HCT116 (cell line): ENCODE results near the gene SEPTIN5. TPM values are rescaled to one million over a fixed set of nuclear protein-coding genes. Genes with fewer than 3 reads are reported as not detected.

Experiments
- ATAC-seq: fragments of 200-7000 bp; cut with Tn5 transposase; 2 replicates; pipeline ENCODE4 v1.9.1; 2020; ENCODE audit warnings: mild to moderate bottlenecking, moderate library complexity
- BruUV-seq: library from RNA; stranded (reverse); fragments of 400-500 nt; replicated peaks from 2 replicates; lab custom pipeline; 2021; lab: Mats Ljungman, UMichigan
- CTCF ChIA-PET: fragments of 300-600 bp; sonication (Branson Sonifier 250); formaldehyde crosslinking; loops from one replicate; lab custom pipeline; 2021; ENCODE audit warnings: antibody characterized with exemption; lab: Charles Lee
- POLR2A ChIA-PET: fragments of 300-600, 350-600 bp; sonication (Branson Sonifier 250); formaldehyde crosslinking; loops from one replicate; lab custom pipeline; 2021; ENCODE audit warnings: antibody characterized with exemption; lab: Charles Lee
- RAD21 ChIA-PET, 2 experiments: fragments of 300-600 bp; sonication (Branson Sonifier 250); formaldehyde crosslinking; loops; one replicate each; lab custom pipeline; 2023; ENCODE audit warnings: low total read pairs in 2 of 2; ENCODE audit not compliant: uncharacterized antibody in 2 of 2, unreplicated experiment in 2 of 2, low non-redundant PET in 1 of 2; lab: Charles Lee
- DNase-seq: peaks from one replicate; pipeline ENCODE4 v3.0.0-alpha.2; 2010; ENCODE audit warnings: low read depth, low spot score
- H2AFZ ChIP-seq: fragments of 200-600 bp; shearing (Covaris generic), sonication (generic); 2 replicates; pipeline ENCODE4 v1.6.1; 2017; ENCODE audit warnings: low read depth, mixed run types, mixed read lengths, antibody characterized with exemption, low read length; ENCODE audit not compliant: poor library complexity, severe bottlenecking
- H3K27ac ChIP-seq: 2 replicates; pipeline ENCODE4 v1.5.1; 2012; ENCODE audit warnings: low read depth, low read length
- H3K27me3 ChIP-seq: fragments of 200-600 bp; sonication (generic); 2 replicates; pipeline ENCODE4 v1.6.1; 2016; ENCODE audit warnings: mixed run types, low read length, mixed read lengths; ENCODE audit not compliant: insufficient read depth
- H3K36me3 ChIP-seq, 2 experiments: fragments of 200-500 bp in 1 of 2; fragments of 200-600 bp in 1 of 2; sonication (Bioruptor generic) in 1 of 2; sonication (generic) in 1 of 2; 2 replicates each; pipeline versions ENCODE4 v1.5.1 to v1.6.1; 2014 to 2016; ENCODE audit warnings: low read length in 2 of 2, inconsistent platforms in 1 of 2, mixed read lengths in 1 of 2, mixed run types in 1 of 2; ENCODE audit not compliant: insufficient read depth in 2 of 2, control insufficient read depth in 1 of 2
- H3K4me1 ChIP-seq, 2 experiments: fragments of 200-600 bp in 1 of 2; sonication (generic) in 1 of 2; 2 replicates each; pipeline versions ENCODE4 v1.5.1 to v1.6.1; 2012 to 2017; ENCODE audit warnings: low read length in 2 of 2, inconsistent platforms in 1 of 2, mild to moderate bottlenecking in 1 of 2, mixed read lengths in 1 of 2, mixed run types in 1 of 2, moderate library complexity in 1 of 2; ENCODE audit not compliant: insufficient read depth in 2 of 2, control insufficient read depth in 1 of 2
- H3K4me2 ChIP-seq: fragments of 200-600 bp; sonication (generic); 2 replicates; pipeline ENCODE4 v1.6.1; 2017; ENCODE audit warnings: mixed run types, low read length, mixed read lengths
- H3K4me3 ChIP-seq, 2 experiments: fragments of 200-600 bp in 1 of 2; sonication (generic) in 1 of 2; replicated peaks in 1 of 2; 2 replicates each; pipeline ENCODE4 v1.5.1; 2011 to 2016; ENCODE audit warnings: low read length in 2 of 2, control low read depth in 1 of 2, low read depth in 1 of 2, mild to moderate bottlenecking in 1 of 2, mixed read lengths in 1 of 2, mixed run types in 1 of 2
- H3K79me2 ChIP-seq: fragments of 200-600 bp; sonication (generic); 2 replicates; pipeline ENCODE4 v1.6.1; 2017; ENCODE audit warnings: mild to moderate bottlenecking, mixed run types, low read length, moderate library complexity, mixed read lengths; ENCODE audit not compliant: insufficient read depth
- H3K9ac ChIP-seq: fragments of 200-600 bp; sonication (generic); 2 replicates; pipeline ENCODE4 v1.6.1; 2016; ENCODE audit warnings: low read length, mixed read lengths
- H3K9me2 ChIP-seq: fragments of 200-600 bp; sonication (generic), shearing (Covaris generic); 2 replicates; pipeline ENCODE4 v1.6.1; 2017; ENCODE audit warnings: mixed run types, mild to moderate bottlenecking, moderate library complexity; ENCODE audit not compliant: insufficient read depth
- H3K9me3 ChIP-seq, 2 experiments: fragments of 200-500 bp in 1 of 2; fragments of 200-600 bp in 1 of 2; sonication (Bioruptor generic) in 1 of 2; sonication (generic) in 1 of 2; 2 replicates each; pipeline ENCODE4 v1.6.1; 2014 to 2017; ENCODE audit warnings: low read length in 2 of 2, mixed read lengths in 2 of 2, inconsistent platforms in 1 of 2, low read depth in 1 of 2, mild to moderate bottlenecking in 1 of 2, mixed run types in 1 of 2, moderate library complexity in 1 of 2; ENCODE audit not compliant: control insufficient read depth in 1 of 2, insufficient read depth in 1 of 2
- H4K20me1 ChIP-seq: fragments of 200-600 bp; sonication (generic), shearing (Covaris generic); 2 replicates; pipeline ENCODE4 v1.6.1; 2017; ENCODE audit warnings: mixed run types, mild to moderate bottlenecking, moderate library complexity; ENCODE audit not compliant: insufficient read depth
- CEBPB ChIP-seq: IDR thresholded peaks from 2 replicates; pipeline ENCODE4 v1.6.1; 2012; ENCODE audit warnings: low read depth
- EGR1 ChIP-seq: IDR thresholded peaks from 2 replicates; pipeline ENCODE4 v1.6.1; 2012; ENCODE audit warnings: low read depth
- ELF1 ChIP-seq: IDR thresholded peaks from 2 replicates; pipeline ENCODE4 v1.6.1; 2012; ENCODE audit warnings: low read depth, borderline replicate concordance
- EZH2 ChIP-seq: fragments of 200-600 bp; sonication (generic); IDR thresholded peaks from 2 replicates; pipeline ENCODE4 v1.6.1; 2017; ENCODE audit warnings: antibody characterized with exemption, mixed run types
- EZH2phosphoT487 ChIP-seq: fragments of 200-600 bp; IDR thresholded peaks from 2 replicates; pipeline ENCODE4 v1.6.1; 2018; ENCODE audit warnings: antibody characterized with exemption, borderline replicate concordance
- FOSL1 ChIP-seq: IDR thresholded peaks from 2 replicates; pipeline ENCODE4 v1.6.1; 2012; ENCODE audit warnings: low read depth
- MAX ChIP-seq: IDR thresholded peaks from 2 replicates; pipeline ENCODE4 v1.6.1; 2012
- POLR2A ChIP-seq: IDR thresholded peaks from 2 replicates; pipeline ENCODE4 v1.7.0; 2011; ENCODE audit warnings: borderline replicate concordance; ENCODE audit not compliant: insufficient read depth, insufficient read length; ENCODE audit errors: extremely low read depth
- REST ChIP-seq: IDR thresholded peaks from 2 replicates; pipeline ENCODE4 v1.6.1; 2012; ENCODE audit warnings: low read depth
- SRF ChIP-seq: IDR thresholded peaks from 2 replicates; pipeline ENCODE4 v1.6.1; 2012; ENCODE audit warnings: low read depth
- TCF7L2 ChIP-seq: IDR thresholded peaks from 2 replicates; pipeline ENCODE4 v1.7.0; 2011; ENCODE audit warnings: borderline replicate concordance, inconsistent platforms; ENCODE audit not compliant: insufficient read depth, insufficient read length; ENCODE audit errors: extremely low read depth
- YY1 ChIP-seq: IDR thresholded peaks from 2 replicates; pipeline ENCODE4 v1.6.1; 2011; ENCODE audit warnings: low read length, low read depth, moderate library complexity, mild to moderate bottlenecking; ENCODE audit not compliant: insufficient replicate concordance; ENCODE audit errors: extremely low read depth
- ZFX ChIP-seq: fragments of 450-650 bp; IDR thresholded peaks from 2 replicates; pipeline ENCODE4 v1.6.1; 2017
- ZNF274 ChIP-seq: fragments of 200-500 bp; sonication (Bioruptor generic); IDR thresholded peaks from 2 replicates; pipeline ENCODE4 v1.6.1; 2014; ENCODE audit warnings: mild to moderate bottlenecking, low read depth, low read length, inconsistent platforms
- intact Hi-C: fragments of 100-400 bp; cut with micrococcal nuclease; formaldehyde crosslinking; loops from 2 replicates; pipeline ENCODE4 v1.10.0; 2022
- total RNA-seq: library from RNA; stranded (reverse); gene quantifications from one replicate; pipeline ENCODE4 v1.2.1, GENCODE V29; 2021; ENCODE audit not compliant: unreplicated experiment
- TF ChIP-seq, protein P1 (sequence below), 3 experiments: fragments of 200-600 bp in 1 of 3; sonication (generic) in 1 of 3; IDR thresholded peaks in 2 of 3; conservative IDR thresholded peaks in 1 of 3; 2 replicates each; pipeline ENCODE4 v1.5.1; 2012 to 2017; ENCODE audit warnings: low read depth in 2 of 3, low read length in 2 of 3, antibody characterized with exemption in 1 of 3, borderline replicate concordance in 1 of 3, control low read depth in 1 of 3, mild to moderate bottlenecking in 1 of 3, mixed read lengths in 1 of 3, mixed run types in 1 of 3, moderate library complexity in 1 of 3; ENCODE audit not compliant: insufficient read depth in 1 of 3
- TF ChIP-seq, protein P2 (sequence below): IDR thresholded peaks from 2 replicates; pipeline ENCODE4 v1.6.1; 2011; ENCODE audit warnings: mild to moderate bottlenecking, low read length, moderate library complexity; ENCODE audit not compliant: insufficient replicate concordance; ENCODE audit errors: extremely low read depth
- TF ChIP-seq, protein P3 (sequence below): IDR thresholded peaks from 2 replicates; pipeline ENCODE4 v1.6.1; 2012

Gene SEPTIN5
- total RNA-seq, 1 experiment from 2014 or later = 9.0 TPM

GRCh38 chr22:19747551-19747950 lies 33.2 kb downstream of the SEPTIN5 start:
- Histone ChIP-seq H3K9me3 (no peaks in the 10 kb centered on the region), H3K9me2 (no peaks in the 10 kb centered on the region), H3K9ac (no peak overlapping the region), H3K27ac (no peak overlapping the region), H2AFZ (no peak overlapping the region), H3K4me2 (no peak overlapping the region), H3K4me3 (no peak overlapping the region), H3K27me3 (no peaks in the 10 kb centered on the region)
- BruUV-seq = no TSS peak
- no peak for DNase-seq
- intact Hi-C loops = no loop called here
- CTCF ChIA-PET = interaction anchor here (0.9 to 1.6 kb wide), 2 partner anchors 9 to 17 kb away, joined by 3 to 8 read pairs; no protein-coding TSS in a partner anchor
- TF ChIP-seq EZH2 (no peak), SRF (no peak), ZNF274 (no peak), REST (no peak), ELF1 (no peak), EZH2phosphoT487 (no peak), TCF7L2 (no peak), CEBPB (no peak), ZFX (no peak), MAX (no peak), POLR2A (no peak), YY1 (no peak), FOSL1 (no peak), EGR1 (no peak)
- TF ChIP-seq, protein P1, sequence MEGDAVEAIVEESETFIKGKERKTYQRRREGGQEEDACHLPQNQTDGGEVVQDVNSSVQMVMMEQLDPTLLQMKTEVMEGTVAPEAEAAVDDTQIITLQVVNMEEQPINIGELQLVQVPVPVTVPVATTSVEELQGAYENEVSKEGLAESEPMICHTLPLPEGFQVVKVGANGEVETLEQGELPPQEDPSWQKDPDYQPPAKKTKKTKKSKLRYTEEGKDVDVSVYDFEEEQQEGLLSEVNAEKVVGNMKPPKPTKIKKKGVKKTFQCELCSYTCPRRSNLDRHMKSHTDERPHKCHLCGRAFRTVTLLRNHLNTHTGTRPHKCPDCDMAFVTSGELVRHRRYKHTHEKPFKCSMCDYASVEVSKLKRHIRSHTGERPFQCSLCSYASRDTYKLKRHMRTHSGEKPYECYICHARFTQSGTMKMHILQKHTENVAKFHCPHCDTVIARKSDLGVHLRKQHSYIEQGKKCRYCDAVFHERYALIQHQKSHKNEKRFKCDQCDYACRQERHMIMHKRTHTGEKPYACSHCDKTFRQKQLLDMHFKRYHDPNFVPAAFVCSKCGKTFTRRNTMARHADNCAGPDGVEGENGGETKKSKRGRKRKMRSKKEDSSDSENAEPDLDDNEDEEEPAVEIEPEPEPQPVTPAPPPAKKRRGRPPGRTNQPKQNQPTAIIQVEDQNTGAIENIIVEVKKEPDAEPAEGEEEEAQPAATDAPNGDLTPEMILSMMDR (IDR thresholded peaks at IDR 0.05 in 2 of 3, conservative IDR thresholded peaks at IDR 0.05 in 1 of 3; ENCODE audit: borderline replicate concordance in 1 of 3, insufficient read depth in 1 of 3, low read depth in 2 of 3, low read length in 2 of 3) = no peak
- TF ChIP-seq, protein P2, sequence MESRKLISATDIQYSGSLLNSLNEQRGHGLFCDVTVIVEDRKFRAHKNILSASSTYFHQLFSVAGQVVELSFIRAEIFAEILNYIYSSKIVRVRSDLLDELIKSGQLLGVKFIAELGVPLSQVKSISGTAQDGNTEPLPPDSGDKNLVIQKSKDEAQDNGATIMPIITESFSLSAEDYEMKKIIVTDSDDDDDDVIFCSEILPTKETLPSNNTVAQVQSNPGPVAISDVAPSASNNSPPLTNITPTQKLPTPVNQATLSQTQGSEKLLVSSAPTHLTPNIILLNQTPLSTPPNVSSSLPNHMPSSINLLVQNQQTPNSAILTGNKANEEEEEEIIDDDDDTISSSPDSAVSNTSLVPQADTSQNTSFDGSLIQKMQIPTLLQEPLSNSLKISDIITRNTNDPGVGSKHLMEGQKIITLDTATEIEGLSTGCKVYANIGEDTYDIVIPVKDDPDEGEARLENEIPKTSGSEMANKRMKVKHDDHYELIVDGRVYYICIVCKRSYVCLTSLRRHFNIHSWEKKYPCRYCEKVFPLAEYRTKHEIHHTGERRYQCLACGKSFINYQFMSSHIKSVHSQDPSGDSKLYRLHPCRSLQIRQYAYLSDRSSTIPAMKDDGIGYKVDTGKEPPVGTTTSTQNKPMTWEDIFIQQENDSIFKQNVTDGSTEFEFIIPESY = no peak
- TF ChIP-seq, protein P3, sequence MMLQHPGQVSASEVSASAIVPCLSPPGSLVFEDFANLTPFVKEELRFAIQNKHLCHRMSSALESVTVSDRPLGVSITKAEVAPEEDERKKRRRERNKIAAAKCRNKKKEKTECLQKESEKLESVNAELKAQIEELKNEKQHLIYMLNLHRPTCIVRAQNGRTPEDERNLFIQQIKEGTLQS = no peak
- TF ChIP-seq, all 23 proteins: peak for 0
- ATAC-seq = no peak
- Histone ChIP-seq H3K4me1 (no peaks in the 10 kb centered on the region), H4K20me1 (no peaks in the 10 kb centered on the region), H3K79me2 (no peaks in the 10 kb centered on the region), H3K36me3 (no peaks in the 10 kb centered on the region)
- ChIA-PET RAD21 (no interaction called here), POLR2A (interaction anchor here (1.2 kb wide), 1 partner anchor 163 kb away, joined by 3 read pairs; no protein-coding TSS in a partner anchor)
